Activated CD8-positive, alpha-beta T cell treated with anti-CD3 and anti-CD28 coated beads for 36 hours (primary cell): Measurements from ENCODE around the gene BCL7A. TPM values are rescaled to one million over a fixed set of nuclear protein-coding genes. Genes with fewer than 3 reads are reported as not detected.

ENCODE experiments used
- ATAC-seq: fragments of 200-7000 bp; cut with Tn5 transposase; one replicate; pipeline ENCODE4 v1.10.0; 2021; ENCODE audit warnings: mild to moderate bottlenecking, moderate library complexity
- CTCF ChIA-PET: fragments of 350-600 bp; sonication (Branson Sonifier 250); formaldehyde crosslinking; loops from one replicate; lab custom pipeline; 2021; ENCODE audit warnings: antibody characterized with exemption; lab: Charles Lee
- POLR2A ChIA-PET: fragments of 350-600 bp; sonication (Branson Sonifier 250); formaldehyde crosslinking; loops from one replicate; lab custom pipeline; 2021; ENCODE audit warnings: antibody characterized with exemption; lab: Charles Lee
- DNase-seq: peaks from one replicate; pipeline ENCODE4 v3.0.0-alpha.2; 2020
- H3K27ac Mint-ChIP-seq: one replicate; pipeline ENCODE4 v1.8.0; 2021; ENCODE audit warnings: mild to moderate bottlenecking, mixed read lengths
- H3K27me3 Mint-ChIP-seq: one replicate; pipeline ENCODE4 v1.8.0; 2021; ENCODE audit warnings: mixed read lengths
- H3K36me3 Mint-ChIP-seq: one replicate; pipeline ENCODE4 v1.8.0; 2021; ENCODE audit warnings: low read depth, mixed read lengths
- H3K4me1 Mint-ChIP-seq: one replicate; pipeline ENCODE4 v1.8.0; 2021; ENCODE audit warnings: low read depth, mixed read lengths
- H3K4me3 Mint-ChIP-seq: one replicate; pipeline ENCODE4 v1.8.0; 2021; ENCODE audit warnings: mild to moderate bottlenecking, moderate library complexity, mixed read lengths
- H3K9me3 Mint-ChIP-seq: one replicate; pipeline ENCODE4 v1.8.0; 2021; ENCODE audit warnings: mixed read lengths
- intact Hi-C: fragments of 100-400 bp; cut with micrococcal nuclease; formaldehyde crosslinking; loops from one replicate; pipeline ENCODE4 v1.10.0; 2022
- total RNA-seq, 2 experiments: library from RNA; stranded (reverse); gene quantifications; one replicate each; pipeline ENCODE4 v1.2.3, GENCODE V29; 2021
- TF ChIP-seq, protein P1 (sequence below): fragments of 200-600 bp; IDR thresholded peaks from one replicate; pipeline ENCODE4 v1.8.0; 2022; ENCODE audit warnings: antibody characterized with exemption, mild to moderate bottlenecking

The BCL7A gene
- total RNA-seq, 2 experiments from 2014 or later: 6.7 to 7.3 TPM

DNA sequence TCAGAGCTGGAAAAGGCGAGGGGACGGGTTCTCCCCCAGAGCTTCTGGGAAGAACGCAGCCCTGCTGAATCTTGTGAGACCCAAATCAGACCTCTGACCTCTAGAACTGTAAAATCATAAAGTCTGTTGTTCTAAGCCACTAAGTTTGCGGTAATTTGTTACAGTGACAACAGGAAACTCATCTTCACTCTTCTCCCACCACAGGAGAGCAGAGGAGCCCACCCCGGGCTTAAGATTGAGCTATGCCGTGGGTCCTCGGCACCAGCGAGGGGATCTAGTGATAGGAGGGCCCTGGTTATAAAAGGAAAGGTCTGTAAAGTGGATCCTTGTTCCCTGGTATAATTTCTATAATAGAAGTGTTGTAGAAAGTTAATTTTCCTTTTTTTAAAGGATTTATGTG is 64.4 kb downstream of the BCL7A start:
- DNase-seq: no peak
- Mint-ChIP-seq H3K9me3 (no peaks in the 10 kb centered on the region), H3K27me3 (no peaks in the 10 kb centered on the region), H3K36me3 (peaks cover 55% of the 10 kb centered on the region), H3K27ac (peak overlapping the region; percentile 82), H3K4me1 (peaks cover 74% of the 10 kb centered on the region), H3K4me3 (peak overlapping the region; percentile 46)
- TF ChIP-seq, protein P1, sequence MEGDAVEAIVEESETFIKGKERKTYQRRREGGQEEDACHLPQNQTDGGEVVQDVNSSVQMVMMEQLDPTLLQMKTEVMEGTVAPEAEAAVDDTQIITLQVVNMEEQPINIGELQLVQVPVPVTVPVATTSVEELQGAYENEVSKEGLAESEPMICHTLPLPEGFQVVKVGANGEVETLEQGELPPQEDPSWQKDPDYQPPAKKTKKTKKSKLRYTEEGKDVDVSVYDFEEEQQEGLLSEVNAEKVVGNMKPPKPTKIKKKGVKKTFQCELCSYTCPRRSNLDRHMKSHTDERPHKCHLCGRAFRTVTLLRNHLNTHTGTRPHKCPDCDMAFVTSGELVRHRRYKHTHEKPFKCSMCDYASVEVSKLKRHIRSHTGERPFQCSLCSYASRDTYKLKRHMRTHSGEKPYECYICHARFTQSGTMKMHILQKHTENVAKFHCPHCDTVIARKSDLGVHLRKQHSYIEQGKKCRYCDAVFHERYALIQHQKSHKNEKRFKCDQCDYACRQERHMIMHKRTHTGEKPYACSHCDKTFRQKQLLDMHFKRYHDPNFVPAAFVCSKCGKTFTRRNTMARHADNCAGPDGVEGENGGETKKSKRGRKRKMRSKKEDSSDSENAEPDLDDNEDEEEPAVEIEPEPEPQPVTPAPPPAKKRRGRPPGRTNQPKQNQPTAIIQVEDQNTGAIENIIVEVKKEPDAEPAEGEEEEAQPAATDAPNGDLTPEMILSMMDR: no peak
- CTCF ChIA-PET: interaction anchor here (1.2 to 6.6 kb wide), 5 partner anchors 11 to 37 kb away, joined by 3 to 53 read pairs (median 9); no protein-coding TSS in a partner anchor
- ATAC-seq: peak; percentile 14
- POLR2A ChIA-PET: interaction anchor here (0.6 to 5.8 kb wide), 4 partner anchors 12 to 199 kb away, joined by 3 to 53 read pairs (median 10); no protein-coding TSS in a partner anchor
- intact Hi-C loops: no loop called here

DNA sequence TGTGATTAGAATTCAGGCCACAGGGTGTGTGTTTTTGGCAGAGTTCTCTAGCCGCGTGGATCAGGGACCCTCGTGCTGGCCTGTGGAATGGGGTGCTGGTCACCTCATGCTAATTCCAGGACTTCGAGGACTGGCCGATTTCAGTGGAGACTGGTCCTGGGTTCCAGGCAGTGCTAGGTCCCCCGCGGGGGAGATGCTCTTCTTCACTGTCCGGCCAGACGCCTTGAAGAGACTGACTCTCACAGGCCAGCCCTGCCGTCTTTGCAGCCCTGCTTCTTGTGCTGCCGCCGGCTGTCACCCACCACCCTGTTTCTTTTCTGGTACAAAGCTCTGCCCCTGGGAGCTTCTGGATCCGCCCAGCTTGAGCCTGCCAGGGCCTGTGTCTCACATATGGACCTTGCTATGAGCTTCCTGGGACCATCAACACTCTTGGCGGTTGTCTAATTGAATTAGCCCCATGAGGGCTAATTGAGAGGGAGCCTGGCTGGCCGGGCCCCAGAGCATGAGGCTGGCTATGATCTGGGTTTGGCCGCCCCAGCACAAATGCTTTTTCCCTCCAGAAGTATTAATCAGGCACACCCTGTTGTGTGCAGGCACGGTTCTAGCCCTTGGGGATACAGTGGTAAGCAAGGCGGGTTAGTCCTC is 65.1 kb downstream of the BCL7A start:
- no peak for DNase-seq
- H3K36me3 Mint-ChIP-seq: peaks cover 61% of the 10 kb centered on the region
- no peaks in the 10 kb centered on the region for H3K9me3 Mint-ChIP-seq
- H3K27me3 Mint-ChIP-seq: no peaks in the 10 kb centered on the region
- H3K4me1 Mint-ChIP-seq: peaks cover 67% of the 10 kb centered on the region
- CTCF ChIA-PET: interaction anchor here (1.2 to 6.6 kb wide), 6 partner anchors 12 to 36 kb away, joined by 3 to 53 read pairs (median 10); no protein-coding TSS in a partner anchor
- no peak for ATAC-seq
- intact Hi-C loops: no loop called here
- peak overlapping the region; percentile 46 for H3K4me3 Mint-ChIP-seq
- TF ChIP-seq, protein P1: no peak
- POLR2A ChIA-PET: interaction anchor here (0.6 to 5.8 kb wide), 5 partner anchors 11 to 199 kb away, joined by 3 to 53 read pairs (median 4); no protein-coding TSS in a partner anchor
- H3K27ac Mint-ChIP-seq: peak overlapping the region; percentile 82

DNA sequence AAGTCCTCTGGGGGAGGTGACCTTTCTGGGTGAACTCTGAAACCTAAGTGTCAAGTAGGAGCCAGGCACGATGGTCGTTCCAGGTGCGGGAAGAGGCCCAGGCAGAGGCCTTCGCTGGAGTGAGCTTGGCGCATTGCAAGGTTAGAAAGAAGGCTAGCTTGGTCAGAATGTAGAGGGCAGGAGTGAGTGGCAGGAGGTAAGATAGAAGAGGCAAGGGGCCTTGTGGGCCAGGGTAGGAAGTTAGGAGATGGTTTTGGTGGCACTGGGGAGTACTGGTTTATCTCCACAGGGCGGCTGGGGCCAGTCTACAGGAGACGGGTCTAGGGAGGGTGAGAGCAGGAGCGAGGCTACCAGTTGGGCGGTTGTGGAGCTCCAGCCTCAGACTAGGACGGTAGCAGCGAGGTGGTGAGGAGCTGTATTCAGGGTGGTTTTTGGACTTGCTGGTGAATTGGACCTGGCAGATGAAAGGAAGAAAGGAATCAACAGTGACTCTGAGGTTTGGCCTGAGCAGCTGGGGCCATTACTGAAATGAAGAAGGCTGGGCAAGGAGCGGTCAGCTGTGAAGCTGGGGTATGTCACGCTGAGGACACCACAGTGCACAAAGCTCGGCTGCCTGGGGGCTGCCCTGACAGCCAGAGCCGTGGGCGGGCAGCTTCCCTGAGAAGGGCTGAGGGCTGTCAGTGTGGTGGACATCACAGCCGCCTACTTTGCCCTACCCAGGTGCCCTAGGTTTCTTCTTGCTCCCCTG is 65.9 kb downstream of the BCL7A start:
- Mint-ChIP-seq H3K4me1 (peaks cover 59% of the 10 kb centered on the region), H3K4me3 (no peak overlapping the region), H3K27me3 (no peaks in the 10 kb centered on the region), H3K36me3 (peaks cover 59% of the 10 kb centered on the region), H3K27ac (peak overlapping the region; percentile 82), H3K9me3 (no peaks in the 10 kb centered on the region)
- ATAC-seq (no peak), DNase-seq (no peak)
- intact Hi-C loops: no loop called here
- ChIA-PET CTCF (interaction anchor here (0.8 to 6.6 kb wide), 10 partner anchors 8 to 103 kb away, joined by 3 to 53 read pairs (median 6); partner anchors contain the start of gene MLXIP), POLR2A (interaction anchor here (0.6 to 5.8 kb wide), 7 partner anchors 10 to 311 kb away, joined by 3 to 53 read pairs (median 4); no protein-coding TSS in a partner anchor)
- TF ChIP-seq, protein P1: no peak

DNA sequence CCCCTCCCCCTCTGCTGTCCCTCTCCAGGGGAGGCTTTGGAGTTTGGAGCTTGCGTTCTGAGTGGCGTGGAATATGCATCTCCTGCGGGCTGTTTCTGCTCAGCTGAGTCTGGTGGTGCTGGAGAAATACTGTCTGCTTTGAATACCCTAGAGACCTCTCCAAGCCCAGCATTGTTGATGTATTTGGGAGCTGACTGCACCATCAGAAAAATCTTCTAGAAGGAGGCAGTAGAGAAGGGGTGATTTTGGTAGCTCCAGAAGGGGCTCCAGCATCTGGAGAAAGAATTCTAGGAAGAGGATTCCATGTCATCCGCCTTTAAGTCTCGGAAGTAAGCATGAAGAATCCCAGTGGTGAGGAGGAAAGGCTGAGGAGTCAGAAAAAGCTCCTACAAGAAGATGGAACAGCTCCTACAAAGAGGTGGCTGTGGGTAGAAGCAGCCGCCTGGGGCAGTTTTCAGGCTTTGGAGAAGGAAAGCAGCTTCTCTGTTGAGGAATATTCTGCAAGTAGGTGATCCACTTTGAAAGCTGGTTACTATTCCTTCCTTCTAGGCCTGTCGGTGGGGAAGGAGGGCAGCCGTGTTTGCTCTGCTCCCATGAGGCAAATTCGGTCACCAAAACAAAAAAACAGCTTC is 66.6 kb downstream of the BCL7A start:
- no peak for ATAC-seq
- intact Hi-C loops: no loop called here
- H3K27ac Mint-ChIP-seq: peak overlapping the region; percentile 65

More for the DNA sequence above, 66.6 kb downstream of the BCL7A start:
- ChIA-PET POLR2A (interaction anchor here (0.6 to 5.8 kb wide), 9 partner anchors 10 to 312 kb away, joined by 3 to 53 read pairs (median 3); no protein-coding TSS in a partner anchor), CTCF (interaction anchor here (0.8 to 6.6 kb wide), 10 partner anchors 8 to 102 kb away, joined by 3 to 53 read pairs (median 6); partner anchors contain the start of gene MLXIP)
- no peak overlapping the region for H3K4me3 Mint-ChIP-seq
- TF ChIP-seq, protein P1: no peak
- peaks cover 55% of the 10 kb centered on the region for H3K36me3 Mint-ChIP-seq
- no peaks in the 10 kb centered on the region for H3K9me3 Mint-ChIP-seq
- H3K27me3 Mint-ChIP-seq: no peaks in the 10 kb centered on the region
- DNase-seq: no peak
- H3K4me1 Mint-ChIP-seq: peaks cover 52% of the 10 kb centered on the region
